Breast epithelium (tissue), 3 donors: ENCODE results near the gene IER5.

Source experiments
- POLR2A ChIP-seq: fragments of 450-650 bp; IDR thresholded peaks from one replicate; pipeline ENCODE4 v1.6.1; 2016; ENCODE audit warnings: antibody characterized with exemption, mild to moderate bottlenecking, moderate library complexity
- POLR2AphosphoS5 ChIP-seq, 3 donors: sonication (generic); formaldehyde crosslinking; IDR thresholded peaks; one replicate each; pipeline ENCODE4 v1.6.1; 2017; ENCODE audit warnings: antibody characterized with exemption in 3 of 3
- TF ChIP-seq, protein P1 (sequence below), 3 donors: fragments of 450-650 bp; IDR thresholded peaks; one replicate each; pipeline ENCODE4 v1.5.1; 2016 to 2017; ENCODE audit warnings: antibody characterized with exemption in 3 of 3, mild to moderate bottlenecking in 3 of 3, moderate library complexity in 3 of 3

DNA sequence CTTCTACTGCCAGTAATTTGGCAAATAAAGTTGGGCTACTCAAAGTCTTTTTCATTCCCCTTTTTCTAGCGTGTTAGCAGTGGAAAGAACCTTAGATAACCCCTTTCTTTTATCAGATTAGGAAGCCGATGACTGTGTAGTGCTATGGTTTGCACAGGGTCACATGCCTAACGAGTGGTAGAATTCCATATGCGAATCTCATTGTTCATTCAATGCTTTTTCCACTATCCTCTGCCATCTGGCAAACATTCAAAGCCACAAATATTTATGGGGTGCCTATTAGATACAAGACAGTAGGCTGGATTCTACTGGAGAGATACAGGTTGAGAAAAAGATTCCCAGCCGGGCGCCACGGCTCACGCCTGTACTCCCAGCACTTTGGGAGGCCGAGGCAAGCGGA lies 14.9 kb upstream of the IER5 start:
- TF ChIP-seq POLR2AphosphoS5 (IDR thresholded peaks at IDR 0.05), result no peak
- TF ChIP-seq, protein P1, sequence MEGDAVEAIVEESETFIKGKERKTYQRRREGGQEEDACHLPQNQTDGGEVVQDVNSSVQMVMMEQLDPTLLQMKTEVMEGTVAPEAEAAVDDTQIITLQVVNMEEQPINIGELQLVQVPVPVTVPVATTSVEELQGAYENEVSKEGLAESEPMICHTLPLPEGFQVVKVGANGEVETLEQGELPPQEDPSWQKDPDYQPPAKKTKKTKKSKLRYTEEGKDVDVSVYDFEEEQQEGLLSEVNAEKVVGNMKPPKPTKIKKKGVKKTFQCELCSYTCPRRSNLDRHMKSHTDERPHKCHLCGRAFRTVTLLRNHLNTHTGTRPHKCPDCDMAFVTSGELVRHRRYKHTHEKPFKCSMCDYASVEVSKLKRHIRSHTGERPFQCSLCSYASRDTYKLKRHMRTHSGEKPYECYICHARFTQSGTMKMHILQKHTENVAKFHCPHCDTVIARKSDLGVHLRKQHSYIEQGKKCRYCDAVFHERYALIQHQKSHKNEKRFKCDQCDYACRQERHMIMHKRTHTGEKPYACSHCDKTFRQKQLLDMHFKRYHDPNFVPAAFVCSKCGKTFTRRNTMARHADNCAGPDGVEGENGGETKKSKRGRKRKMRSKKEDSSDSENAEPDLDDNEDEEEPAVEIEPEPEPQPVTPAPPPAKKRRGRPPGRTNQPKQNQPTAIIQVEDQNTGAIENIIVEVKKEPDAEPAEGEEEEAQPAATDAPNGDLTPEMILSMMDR (IDR thresholded peaks at IDR 0.05), result no peak
- TF ChIP-seq POLR2A, result no peak
